Trophoblast cell (in vitro differentiated cells and primary cell): ENCODE data around the gene DCUN1D5. TPM values are rescaled to one million over a fixed set of nuclear protein-coding genes. Genes with fewer than 3 reads are reported as not detected.

Experiments used
- DNase-seq, 2 donors: peaks; one replicate each; pipeline ENCODE4 v3.0.0-alpha.2; 2016
- H2AFZ ChIP-seq: 2 replicates; pipeline ENCODE4 v1.6.1; 2013; ENCODE audit warnings: low read length, moderate library complexity, mild to moderate bottlenecking; ENCODE audit not compliant: insufficient read depth, poor library complexity
- H2AK5ac ChIP-seq: 2 replicates; pipeline ENCODE4 v1.6.1; 2013; ENCODE audit warnings: mild to moderate bottlenecking, low read length
- H2BK120ac ChIP-seq: 2 replicates; pipeline ENCODE4 v1.6.1; 2013; ENCODE audit warnings: low read length, mild to moderate bottlenecking, moderate library complexity; ENCODE audit not compliant: insufficient read depth, poor library complexity
- H2BK12ac ChIP-seq: 2 replicates; pipeline ENCODE4 v1.6.1; 2013; ENCODE audit warnings: mild to moderate bottlenecking, low read length, moderate library complexity
- H2BK5ac ChIP-seq: 2 replicates; pipeline ENCODE4 v1.6.1; 2013; ENCODE audit warnings: low read length, low read depth, moderate library complexity, mild to moderate bottlenecking; ENCODE audit not compliant: poor library complexity
- H3K14ac ChIP-seq: 2 replicates; pipeline ENCODE4 v1.6.1; 2013; ENCODE audit warnings: mild to moderate bottlenecking, low read length
- H3K18ac ChIP-seq: 2 replicates; pipeline ENCODE4 v1.6.1; 2013; ENCODE audit warnings: mild to moderate bottlenecking, low read length
- H3K23ac ChIP-seq: 2 replicates; pipeline ENCODE4 v1.6.1; 2013; ENCODE audit warnings: low read length
- H3K27ac ChIP-seq: 2 replicates; pipeline ENCODE4 v1.5.1; 2013; ENCODE audit warnings: low read depth, mild to moderate bottlenecking, inconsistent platforms, low read length, moderate library complexity
- H3K27me3 ChIP-seq: 2 replicates; pipeline ENCODE4 v1.6.1; 2013; ENCODE audit warnings: inconsistent platforms, mild to moderate bottlenecking, low read length, moderate library complexity; ENCODE audit not compliant: insufficient read depth
- H3K36me3 ChIP-seq, 2 experiments: 1 replicate in 1 of 2; 2 replicates in 1 of 2; pipeline ENCODE4 v1.6.1; 2013; ENCODE audit warnings: low read length in 2 of 2, mild to moderate bottlenecking in 2 of 2, moderate library complexity in 1 of 2; ENCODE audit not compliant: insufficient read depth in 2 of 2, control insufficient read depth in 1 of 2
- H3K4ac ChIP-seq: 2 replicates; pipeline ENCODE4 v1.6.1; 2013; ENCODE audit warnings: low read depth, mild to moderate bottlenecking, low read length, moderate library complexity
- H3K4me1 ChIP-seq, 2 experiments: 1 replicate in 1 of 2; 2 replicates in 1 of 2; pipeline ENCODE4 v1.6.1; 2013; ENCODE audit warnings: low read length in 2 of 2, mild to moderate bottlenecking in 2 of 2, moderate library complexity in 1 of 2; ENCODE audit not compliant: insufficient read depth in 2 of 2, control insufficient read depth in 1 of 2
- H3K4me2 ChIP-seq: 2 replicates; pipeline ENCODE4 v1.6.1; 2013; ENCODE audit warnings: inconsistent platforms, mild to moderate bottlenecking, low read length, moderate library complexity
- H3K4me3 ChIP-seq: 2 replicates; pipeline ENCODE4 v1.5.1; 2013; ENCODE audit warnings: mild to moderate bottlenecking, low read depth, low read length, inconsistent platforms
- H3K79me1 ChIP-seq: one replicate; pipeline ENCODE4 v1.6.1; 2013; ENCODE audit warnings: low read length
- H3K79me2 ChIP-seq: 2 replicates; pipeline ENCODE4 v1.6.1; 2013; ENCODE audit warnings: low read length, mild to moderate bottlenecking; ENCODE audit not compliant: control insufficient read depth, insufficient read depth, poor library complexity
- H3K9ac ChIP-seq: 2 replicates; pipeline ENCODE4 v1.6.1; 2013; ENCODE audit warnings: mild to moderate bottlenecking, low read length
- H3K9me3 ChIP-seq: 2 replicates; pipeline ENCODE4 v1.6.1; 2013; ENCODE audit warnings: low read depth, mild to moderate bottlenecking, control low read depth, inconsistent platforms, low read length; ENCODE audit not compliant: insufficient read depth
- H4K12ac ChIP-seq: 2 replicates; pipeline ENCODE4 v1.6.1; 2013; ENCODE audit warnings: low read depth, mild to moderate bottlenecking, low read length, moderate library complexity
- H4K8ac ChIP-seq: 2 replicates; pipeline ENCODE4 v1.6.1; 2013; ENCODE audit warnings: low read depth, mild to moderate bottlenecking, low read length, moderate library complexity
- H4K91ac ChIP-seq: one replicate; pipeline ENCODE4 v1.6.1; 2013; ENCODE audit warnings: low read depth, mild to moderate bottlenecking, low read length, moderate library complexity
- WGBS: extraction: QIAGEN DNeasy Blood & Tissue Kit; methylation state at CpG from one replicate; pipeline ENCODE4 v1.1.7; 2013; ENCODE audit warnings: missing lambda C conversion rate; ENCODE audit not compliant: insufficient read length, insufficient coverage; ENCODE audit errors: extremely low coverage; 5-methylcytosine and 5-hydroxymethylcytosine counted together
- polyA plus RNA-seq: library from polyadenylated mRNA; stranded (reverse); fragments of 200-250 nt; gene quantifications from 2 replicates; pipeline ENCODE4 v1.2.3, GENCODE V29; 2013

DCUN1D5 gene
- 69.1 and 71.9 TPM in 2 replicates for polyA plus RNA-seq

DNA sequence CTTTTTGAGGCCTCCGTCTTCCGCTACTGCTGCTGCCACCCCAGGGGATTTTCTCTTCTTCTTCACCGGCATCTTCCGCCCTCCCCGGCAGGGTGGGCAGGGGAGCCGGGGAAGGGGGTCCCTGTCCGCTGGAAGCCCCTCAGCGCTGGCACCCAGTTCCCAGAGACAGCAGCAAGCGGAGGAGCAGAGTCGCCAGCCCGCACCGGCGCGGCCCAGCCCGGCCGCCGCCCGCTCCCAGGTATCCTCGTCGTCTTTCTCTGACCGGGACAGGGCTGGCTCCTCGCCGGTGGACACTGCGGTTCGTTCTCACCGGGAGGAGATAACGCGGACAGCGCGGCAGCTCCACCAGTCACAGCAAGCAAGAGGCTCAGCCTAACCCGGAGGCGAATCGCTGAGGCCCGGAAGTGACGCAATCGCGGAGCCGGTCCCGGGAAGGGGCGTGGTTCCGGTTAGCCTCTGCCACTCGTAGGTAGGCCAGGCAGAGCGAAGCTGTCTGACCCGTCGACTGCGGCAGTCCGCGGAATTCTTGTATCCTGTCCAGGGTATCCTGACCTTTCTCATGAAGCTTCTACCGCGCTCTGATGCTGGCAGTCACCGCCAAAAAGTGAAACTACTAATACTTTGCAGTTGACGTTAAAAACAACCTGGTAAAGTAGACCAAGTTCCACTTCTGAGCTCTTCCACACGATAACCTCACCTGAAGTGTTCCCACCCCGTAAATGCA lies at the start of gene DCUN1D5:
Gene DCUN1D5 (minus strand): TSS at position 360 of the 724 bp plus-strand sequence. CDS start 288 bp downstream, at position 72.
- Histone ChIP-seq H3K4me3 (peak within 1 kb of the TSS; percentile 95), H3K9me3 (no peaks in the 10 kb centered on the region), H3K23ac (no peak within 1 kb of the TSS), H3K27me3 (no peaks in the 10 kb centered on the region), H4K12ac (peak within 1 kb of the TSS; percentile 15), H4K8ac (peak within 1 kb of the TSS; percentile 73), H3K36me3 (peaks cover 0 to 2% of the 10 kb centered on the region in 2 experiments), H2AK5ac (no peak within 1 kb of the TSS), H3K14ac (peak within 1 kb of the TSS; percentile 35), H3K9ac (peak within 1 kb of the TSS; percentile 92), H3K79me2 (peaks cover 3% of the 10 kb centered on the region), H3K79me1 (peaks cover 5% of the 10 kb centered on the region), H2BK12ac (no peak within 1 kb of the TSS), H3K4me1 (no peaks in the 10 kb centered on the region), H2AFZ (peak within 1 kb of the TSS; percentile 66), H3K27ac (peak within 1 kb of the TSS; percentile 68), H3K4me2 (peak within 1 kb of the TSS; percentile 90), H2BK120ac (peak within 1 kb of the TSS; percentile 46), H3K4ac (peak within 1 kb of the TSS; percentile 41), H2BK5ac (peak within 1 kb of the TSS; percentile 44), H3K18ac (peak within 1 kb of the TSS; percentile 20), H4K91ac (peak within 1 kb of the TSS; percentile 30)
- no CpG with 5 or more reads among the region's 54 CpGs for WGBS
- peak; percentile 97 for DNase-seq

GRCh38 chr11:103125462-103125861 lies 33.5 kb upstream of the DCUN1D5 start:
- Histone ChIP-seq H3K79me1 (no peaks in the 10 kb centered on the region), H4K91ac (no peak overlapping the region), H2BK12ac (no peak overlapping the region), H3K9ac (no peak overlapping the region), H3K4me1 (no peaks in the 10 kb centered on the region), H3K4me3 (no peak overlapping the region), H2BK5ac (no peak overlapping the region), H3K36me3 (no peaks in the 10 kb centered on the region), H3K18ac (no peak overlapping the region), H2AFZ (no peak overlapping the region), H4K12ac (no peak overlapping the region), H3K27ac (no peak overlapping the region), H3K23ac (no peak overlapping the region), H3K79me2 (no peaks in the 10 kb centered on the region), H3K14ac (no peak overlapping the region), H2AK5ac (no peak overlapping the region), H3K27me3 (no peaks in the 10 kb centered on the region), H3K4me2 (no peak overlapping the region), H3K4ac (no peak overlapping the region), H3K9me3 (no peaks in the 10 kb centered on the region), H2BK120ac (no peak overlapping the region), H4K8ac (no peak overlapping the region)
- DNase-seq: no peak

DNA sequence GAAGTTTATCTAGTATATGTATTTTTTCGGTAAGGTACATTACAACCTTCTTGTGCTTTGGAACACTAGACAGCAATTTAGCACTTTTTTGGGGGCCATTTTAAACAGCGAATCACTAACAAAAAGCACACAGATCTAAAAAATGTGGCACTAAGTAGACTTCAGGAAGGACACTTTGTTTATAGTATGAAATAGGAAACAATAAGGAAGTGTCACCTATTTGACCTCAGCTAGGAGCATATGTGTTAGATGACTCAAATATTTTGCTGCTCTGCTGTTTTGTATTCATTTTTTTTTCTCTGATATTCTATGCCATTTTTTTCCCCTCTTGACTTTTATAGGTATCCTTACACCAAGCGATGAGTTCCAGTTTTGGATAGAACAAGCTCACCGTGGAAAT lies 22.9 kb upstream of the DCUN1D5 start:
- H3K9me3 ChIP-seq: no peaks in the 10 kb centered on the region
- no peak overlapping the region for H3K23ac ChIP-seq
- H4K12ac ChIP-seq: no peak overlapping the region
- H3K79me1 ChIP-seq: no peaks in the 10 kb centered on the region
- DNase-seq: no peak
- H3K27me3 ChIP-seq: no peaks in the 10 kb centered on the region
- no peak overlapping the region for H2AK5ac ChIP-seq
- no peak overlapping the region for H3K4me3 ChIP-seq
- no peak overlapping the region for H3K14ac ChIP-seq
- H3K4ac ChIP-seq: no peak overlapping the region
- no peak overlapping the region for H3K18ac ChIP-seq
- no peak overlapping the region for H2BK5ac ChIP-seq
- H4K8ac ChIP-seq: no peak overlapping the region
- no peak overlapping the region for H3K4me2 ChIP-seq
- no peak overlapping the region for H4K91ac ChIP-seq
- H2BK120ac ChIP-seq: no peak overlapping the region
- H2AFZ ChIP-seq: no peak overlapping the region
- no peak overlapping the region for H3K27ac ChIP-seq
- no peaks in the 10 kb centered on the region for H3K36me3 ChIP-seq
- H2BK12ac ChIP-seq: no peak overlapping the region
- no CpG with 5 or more reads among the region's 4 CpGs for WGBS
- H3K4me1 ChIP-seq: peaks cover 2 to 3% of the 10 kb centered on the region in 2 experiments
- H3K9ac ChIP-seq: no peak overlapping the region
- no peaks in the 10 kb centered on the region for H3K79me2 ChIP-seq

DNA sequence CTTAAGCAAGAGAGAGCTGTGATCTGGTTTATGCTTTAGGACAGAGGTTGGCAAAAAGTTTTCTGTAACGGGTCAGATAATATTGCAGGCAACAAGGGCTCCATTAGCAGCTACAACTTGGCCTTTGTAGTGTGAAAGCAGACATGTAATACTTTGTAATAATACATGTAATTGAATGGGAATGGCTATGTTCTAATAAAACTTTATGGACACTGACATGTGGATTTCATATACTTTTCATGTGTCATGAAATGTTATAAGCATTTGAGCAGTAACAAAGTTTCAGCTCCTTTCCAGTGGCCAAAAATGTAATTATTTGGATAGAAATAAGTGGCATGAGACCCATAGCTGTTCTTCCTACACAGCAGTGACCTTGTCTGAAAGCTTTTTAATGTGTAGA lies 20.4 kb upstream of the DCUN1D5 start:
- H2AK5ac ChIP-seq: no peak overlapping the region
- DNase-seq: no peak
- no peaks in the 10 kb centered on the region for H3K27me3 ChIP-seq
- H3K18ac ChIP-seq: no peak overlapping the region
- no peak overlapping the region for H3K23ac ChIP-seq
- H3K9ac ChIP-seq: no peak overlapping the region
- H3K79me2 ChIP-seq: no peaks in the 10 kb centered on the region
- no peak overlapping the region for H3K4me2 ChIP-seq
- no peaks in the 10 kb centered on the region for H3K36me3 ChIP-seq
- peaks cover 2 to 6% of the 10 kb centered on the region in 2 experiments for H3K4me1 ChIP-seq
- no CpG with 5 or more reads among the region's 1 CpG for WGBS
- no peak overlapping the region for H4K8ac ChIP-seq
- H2BK5ac ChIP-seq: no peak overlapping the region
- H4K91ac ChIP-seq: no peak overlapping the region
- no peak overlapping the region for H2AFZ ChIP-seq
- no peak overlapping the region for H3K27ac ChIP-seq
- H2BK120ac ChIP-seq: no peak overlapping the region
- no peak overlapping the region for H3K4me3 ChIP-seq
- H3K79me1 ChIP-seq: no peaks in the 10 kb centered on the region
- no peaks in the 10 kb centered on the region for H3K9me3 ChIP-seq
- no peak overlapping the region for H3K4ac ChIP-seq
- no peak overlapping the region for H3K14ac ChIP-seq
- H4K12ac ChIP-seq: no peak overlapping the region
- H2BK12ac ChIP-seq: no peak overlapping the region
